A673 (cell line): ENCODE measurements around the gene ITGB1BP1.

ENCODE experiments used
- EZH2 ChIP-seq: fragments of 200-600 bp; sonication (generic); IDR thresholded peaks from 2 replicates; pipeline ENCODE4 v1.6.1; 2017; ENCODE audit warnings: borderline replicate concordance, low read depth, mild to moderate bottlenecking, mixed read lengths, antibody characterized with exemption, low read length; ENCODE audit not compliant: poor library complexity, severe bottlenecking
- TF ChIP-seq, protein P1 (sequence below): fragments of 300-800, 200-600 bp; sonication (generic); conservative IDR thresholded peaks from 2 replicates; pipeline ENCODE4 v1.5.1; 2017; ENCODE audit warnings: low read depth, mild to moderate bottlenecking, antibody characterized with exemption, low read length, moderate library complexity, mixed read lengths

DNA sequence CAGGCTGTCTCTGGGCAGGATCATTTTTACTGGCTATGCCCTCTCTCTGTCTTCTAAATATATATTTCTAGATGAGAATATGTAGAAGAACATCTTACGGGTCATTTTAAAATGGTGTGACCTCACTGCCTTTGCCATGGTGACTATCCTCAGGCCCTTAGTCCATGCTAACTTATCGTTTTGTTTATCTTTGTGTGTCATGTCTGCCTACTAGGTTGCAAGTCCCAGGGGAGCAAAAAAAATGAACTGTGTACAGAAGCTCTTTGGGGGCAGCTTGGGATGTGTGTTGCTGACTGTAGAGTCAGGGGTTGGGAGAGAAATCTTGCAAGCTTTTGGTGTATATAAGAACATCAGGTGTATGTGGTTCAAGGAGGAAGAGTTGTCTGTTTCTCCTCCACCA lies 11.2 kb upstream of the ITGB1BP1 start:
- TF ChIP-seq EZH2, result no peak
- TF ChIP-seq, protein P1, sequence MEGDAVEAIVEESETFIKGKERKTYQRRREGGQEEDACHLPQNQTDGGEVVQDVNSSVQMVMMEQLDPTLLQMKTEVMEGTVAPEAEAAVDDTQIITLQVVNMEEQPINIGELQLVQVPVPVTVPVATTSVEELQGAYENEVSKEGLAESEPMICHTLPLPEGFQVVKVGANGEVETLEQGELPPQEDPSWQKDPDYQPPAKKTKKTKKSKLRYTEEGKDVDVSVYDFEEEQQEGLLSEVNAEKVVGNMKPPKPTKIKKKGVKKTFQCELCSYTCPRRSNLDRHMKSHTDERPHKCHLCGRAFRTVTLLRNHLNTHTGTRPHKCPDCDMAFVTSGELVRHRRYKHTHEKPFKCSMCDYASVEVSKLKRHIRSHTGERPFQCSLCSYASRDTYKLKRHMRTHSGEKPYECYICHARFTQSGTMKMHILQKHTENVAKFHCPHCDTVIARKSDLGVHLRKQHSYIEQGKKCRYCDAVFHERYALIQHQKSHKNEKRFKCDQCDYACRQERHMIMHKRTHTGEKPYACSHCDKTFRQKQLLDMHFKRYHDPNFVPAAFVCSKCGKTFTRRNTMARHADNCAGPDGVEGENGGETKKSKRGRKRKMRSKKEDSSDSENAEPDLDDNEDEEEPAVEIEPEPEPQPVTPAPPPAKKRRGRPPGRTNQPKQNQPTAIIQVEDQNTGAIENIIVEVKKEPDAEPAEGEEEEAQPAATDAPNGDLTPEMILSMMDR, result no peak
